GM19025 (cell line): ENCODE results near the gene NDC1.
"Not testable (repeated sequence)": the region's sequence is repeated elsewhere in the genome, so short reads cannot be mapped to it uniquely, and the experiment has no call there.

ENCODE experiments used
- ATAC-seq: cut with Tn5 transposase; IDR thresholded peaks from one replicate; pipeline ENCODE4 v1.9.1; 2021; ENCODE audit warnings: mild to moderate bottlenecking, low read depth, moderate library complexity; ENCODE audit not compliant: unreplicated experiment

The NDC1 gene

DNA sequence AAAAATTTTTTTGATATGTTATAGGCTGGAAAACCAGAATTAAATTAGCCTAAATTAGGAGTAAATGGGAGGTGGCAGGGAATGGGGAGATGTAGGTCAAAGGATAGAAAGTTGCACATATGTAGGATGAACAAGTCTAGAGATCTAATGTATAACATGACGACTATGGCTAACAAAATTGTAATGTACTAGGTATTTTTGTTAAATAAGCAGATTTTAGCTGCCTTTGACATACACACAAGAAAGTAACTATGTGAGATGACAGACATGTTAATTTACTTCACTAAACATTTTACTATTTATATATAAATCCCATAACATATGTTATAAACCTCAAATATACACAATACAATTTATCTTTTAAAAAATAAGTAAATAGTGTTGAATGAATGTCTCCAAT, 68.9 kb downstream of the NDC1 start:
- no peak for ATAC-seq

DNA sequence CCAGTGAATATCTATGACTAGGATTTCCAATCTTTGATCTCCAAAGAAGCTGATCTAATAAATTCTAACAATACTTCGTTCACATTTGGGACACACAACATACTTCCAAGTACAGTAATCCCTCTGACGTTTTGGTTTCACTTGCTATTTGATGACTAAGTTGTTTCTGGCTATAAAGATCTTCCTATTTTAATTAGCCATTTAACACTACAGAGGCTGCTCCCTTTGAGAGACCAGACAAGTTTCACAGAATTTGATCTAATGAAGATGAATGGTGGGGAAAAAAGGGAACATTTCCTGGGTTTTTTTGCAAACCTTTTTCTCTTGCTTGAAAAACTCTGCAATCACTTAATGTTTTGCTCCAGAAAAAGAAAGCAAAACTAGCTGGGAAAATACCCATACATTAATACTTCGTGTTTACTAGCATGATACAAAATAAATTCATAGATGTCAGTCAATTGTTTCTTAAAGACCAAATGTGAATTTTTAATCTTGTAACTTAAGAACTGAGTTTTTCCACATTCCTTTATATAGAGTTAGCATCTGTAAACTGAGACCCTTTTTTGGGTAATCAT, 71.2 kb downstream of the NDC1 start:
- ATAC-seq: no peak

DNA sequence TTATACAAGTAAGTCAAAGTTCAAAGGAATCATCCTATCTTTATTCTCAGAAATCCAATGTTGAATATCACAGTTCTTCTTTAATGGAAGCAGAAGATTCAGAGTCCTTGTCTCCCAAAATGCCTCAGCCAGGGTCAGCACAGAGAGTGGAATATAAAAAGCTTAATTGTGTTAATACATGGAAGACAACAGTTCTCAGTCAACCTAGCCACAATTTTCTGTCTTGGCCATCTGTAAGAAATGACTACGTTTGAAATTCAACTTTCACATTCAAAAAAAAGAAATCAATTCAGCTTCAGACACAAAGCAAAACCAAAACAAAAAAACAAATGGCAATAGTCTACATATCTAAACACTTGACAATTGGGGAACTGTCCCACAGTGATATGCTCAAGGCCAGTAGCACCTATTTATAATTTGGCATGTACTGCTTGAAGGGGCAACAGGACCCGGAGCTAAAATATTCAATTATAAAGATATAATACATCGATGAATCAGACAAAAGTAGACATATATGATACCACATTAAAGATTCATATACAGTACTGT, 71.8 kb downstream of the NDC1 start:
- no peak for ATAC-seq

DNA sequence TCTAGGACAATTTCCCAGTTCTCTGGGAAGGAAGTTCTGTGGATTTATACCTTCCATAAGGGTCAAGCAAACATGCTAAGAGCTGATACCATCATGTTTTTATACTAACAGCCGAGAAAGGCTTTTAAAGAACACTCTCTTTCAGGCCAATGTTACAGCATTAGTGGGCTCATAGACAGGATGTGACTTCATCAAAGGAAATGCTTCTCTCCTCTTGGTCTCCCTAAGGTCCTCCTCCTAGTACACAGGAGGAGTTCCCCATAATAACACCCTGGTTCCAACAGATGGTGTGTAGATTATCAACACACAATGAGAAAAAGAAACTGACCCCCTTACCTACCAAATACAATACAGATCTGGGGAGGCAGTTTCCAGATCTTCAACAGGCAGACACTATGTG, 72.4 kb downstream of the NDC1 start:
- ATAC-seq: no peak

DNA sequence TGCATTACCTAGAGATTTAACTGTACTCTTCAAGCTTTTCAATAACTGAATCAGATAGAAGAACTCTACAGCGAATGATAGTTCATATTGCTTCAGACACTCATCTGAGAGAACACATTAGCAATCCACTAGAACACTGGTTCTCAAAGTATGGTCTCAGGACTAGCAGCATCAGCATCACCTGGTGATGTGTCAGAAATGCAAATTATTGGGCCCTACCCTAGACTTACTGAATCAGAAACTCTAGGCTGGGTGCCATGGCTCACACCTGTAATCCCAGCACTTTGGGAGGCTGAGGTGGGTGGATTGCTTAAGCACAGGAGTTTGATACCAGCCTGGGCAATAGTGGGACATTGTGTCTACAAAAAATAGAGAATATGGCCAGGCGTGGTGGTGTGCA, 74.2 kb downstream of the NDC1 start:
- ATAC-seq: no peak

DNA sequence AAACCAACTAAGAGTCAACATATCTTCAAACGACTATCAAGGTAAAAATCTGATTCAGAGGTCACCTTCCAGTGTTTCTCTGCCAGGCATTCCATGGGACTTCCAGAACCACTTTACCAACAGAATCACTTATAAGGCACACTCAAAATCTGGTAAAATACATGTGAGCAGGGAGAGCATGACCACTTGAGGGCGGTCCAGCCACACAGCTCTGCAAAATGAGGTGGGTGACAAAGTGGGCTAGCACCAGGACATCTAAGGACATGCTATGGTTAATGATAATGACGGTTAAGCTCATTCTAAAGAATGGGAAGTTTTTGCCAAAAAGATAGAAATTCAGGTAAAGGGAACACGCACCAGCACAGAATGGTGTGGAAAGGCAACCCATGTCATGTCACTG, 74.6 kb downstream of the NDC1 start:
- no peak for ATAC-seq

DNA sequence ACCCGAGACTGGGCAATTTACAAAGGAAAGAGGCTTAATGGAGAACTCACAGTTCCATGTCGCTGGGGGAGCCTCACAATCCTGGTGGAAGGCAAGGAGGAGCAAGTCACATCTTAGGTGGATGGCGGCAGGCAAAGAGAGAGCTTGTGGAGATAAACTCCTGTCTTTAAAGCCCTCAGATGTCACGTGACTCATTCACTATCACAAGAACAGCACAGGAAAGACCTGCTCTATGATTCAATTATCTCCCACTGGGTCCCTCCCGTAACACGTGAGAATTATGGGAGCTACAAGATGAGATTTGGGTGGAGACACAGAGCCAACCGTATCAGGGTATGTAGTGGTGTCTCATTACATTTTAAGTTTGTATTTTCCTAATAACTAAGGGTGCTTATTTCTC, 77.6 kb downstream of the NDC1 start:
- ATAC-seq: not testable (repeated sequence)

DNA sequence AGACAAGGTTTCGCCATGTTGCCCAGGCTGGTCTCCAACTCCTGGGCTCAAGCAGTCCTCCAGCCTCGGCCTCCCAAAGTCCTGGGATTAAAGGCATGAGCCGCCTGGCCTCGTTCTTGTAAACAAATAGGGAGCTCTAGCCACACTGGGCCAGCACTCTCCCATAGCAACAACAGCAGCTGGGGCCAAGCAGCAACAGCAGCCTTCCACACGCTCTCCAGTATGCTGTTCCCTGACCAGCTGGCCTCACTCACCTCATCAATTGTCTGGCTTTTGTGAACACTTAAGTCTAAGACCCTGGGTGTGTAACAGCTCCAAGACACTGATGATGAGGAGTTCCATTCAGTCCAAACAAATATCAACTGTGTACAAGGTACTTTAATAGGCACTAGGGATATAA, 82.2 kb downstream of the NDC1 start:
- ATAC-seq: no peak

DNA sequence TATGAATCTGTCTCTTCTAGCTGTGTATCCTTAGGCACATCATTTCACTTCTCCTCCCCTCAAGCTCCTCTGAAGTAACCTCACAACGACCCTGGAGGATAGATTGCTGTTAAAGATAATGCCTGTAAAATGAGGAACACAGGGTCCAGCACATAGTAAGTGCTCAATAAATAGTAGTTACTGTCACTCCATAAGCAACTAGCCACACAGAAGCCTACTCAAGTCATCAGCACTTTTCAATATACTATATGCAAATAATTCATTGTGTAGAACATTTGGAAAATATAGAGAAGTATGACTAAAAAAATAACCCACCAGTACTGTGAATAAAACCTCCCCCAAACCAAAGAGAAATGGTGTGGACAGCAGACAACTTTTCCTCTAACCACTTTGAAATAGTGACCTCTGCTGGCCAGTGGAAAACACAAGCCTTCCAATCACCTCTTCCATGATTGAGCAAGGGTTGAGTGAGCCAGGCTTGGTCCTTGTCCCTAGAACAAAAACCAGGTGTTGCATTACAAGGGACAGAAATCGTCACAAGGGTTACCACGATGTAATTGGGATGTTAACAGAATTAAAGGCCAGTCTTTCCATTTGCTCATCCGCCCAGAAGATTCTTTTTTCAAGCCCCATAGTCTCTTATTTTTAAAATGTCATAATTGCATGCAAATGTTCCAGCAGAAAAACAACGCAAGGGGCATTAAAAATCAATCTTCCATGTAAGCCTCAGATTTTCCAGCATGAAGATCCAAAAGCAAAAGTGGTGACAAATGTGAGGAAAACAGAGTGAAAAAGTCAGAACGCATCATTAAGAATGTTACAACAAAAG, 83.4 kb downstream of the NDC1 start:
- ATAC-seq: no peak

DNA sequence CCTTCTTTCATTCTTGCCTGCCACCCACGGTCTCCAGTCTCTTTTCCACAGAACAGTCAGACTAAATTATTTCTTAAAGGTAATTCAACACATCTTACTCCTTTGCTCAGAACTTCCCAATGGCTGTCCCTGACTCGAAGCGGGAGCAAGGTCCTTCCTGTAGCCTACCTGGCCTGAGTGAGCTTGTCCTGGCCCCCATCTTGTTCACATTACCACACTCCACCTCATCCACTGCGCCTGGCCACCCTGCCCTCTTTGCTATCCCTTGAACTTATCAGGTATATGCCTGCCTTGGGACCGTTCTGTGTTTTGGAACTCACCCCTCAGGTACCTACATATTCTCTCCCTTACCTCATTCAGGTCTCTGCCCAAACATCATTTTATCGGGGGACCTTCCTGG, 85.8 kb downstream of the NDC1 start:
- no peak for ATAC-seq

DNA sequence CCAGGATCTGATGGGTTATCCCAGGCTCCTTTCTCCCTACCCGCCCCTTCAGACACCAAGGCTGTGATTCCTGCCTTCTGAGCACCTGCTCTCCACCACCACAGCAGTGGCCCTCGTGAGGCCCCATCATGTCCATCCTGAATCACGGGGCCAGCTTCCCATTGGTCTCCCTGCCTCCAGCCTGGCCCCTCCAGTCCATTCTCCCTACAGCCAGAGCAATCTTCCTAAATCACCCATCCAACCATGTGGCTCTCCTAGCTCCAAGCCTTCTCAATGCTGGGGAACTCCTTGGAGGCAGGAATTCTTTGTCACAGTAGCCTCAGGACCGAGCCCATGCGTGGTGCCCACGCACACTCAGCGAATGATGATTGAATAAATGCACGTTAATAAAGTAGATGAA, 90.3 kb downstream of the NDC1 start:
- ATAC-seq: no peak

DNA sequence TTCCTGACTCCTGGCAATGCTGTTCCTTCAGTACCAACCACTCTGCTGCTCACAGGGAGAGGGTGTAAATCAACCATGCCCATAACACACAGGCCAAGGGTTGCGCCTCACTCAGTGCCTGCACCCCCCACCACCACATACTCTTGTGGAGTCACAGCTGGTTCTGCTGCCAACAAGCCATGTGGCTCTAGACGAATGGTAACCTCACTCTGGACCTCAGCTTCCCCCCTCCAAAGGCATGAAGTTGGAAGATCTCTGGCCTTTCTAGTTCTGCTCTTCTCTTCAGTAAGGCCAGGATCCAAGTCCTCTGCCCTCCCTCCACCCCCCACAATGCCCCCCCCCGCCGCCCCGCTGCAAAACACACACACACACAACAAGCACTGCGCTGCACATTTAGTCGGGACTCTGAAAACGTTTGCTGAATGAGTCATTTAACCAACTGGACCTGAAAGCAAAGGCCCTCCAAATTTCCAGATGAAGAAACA, 97.4 kb downstream of the NDC1 start:
- ATAC-seq: no peak

DNA sequence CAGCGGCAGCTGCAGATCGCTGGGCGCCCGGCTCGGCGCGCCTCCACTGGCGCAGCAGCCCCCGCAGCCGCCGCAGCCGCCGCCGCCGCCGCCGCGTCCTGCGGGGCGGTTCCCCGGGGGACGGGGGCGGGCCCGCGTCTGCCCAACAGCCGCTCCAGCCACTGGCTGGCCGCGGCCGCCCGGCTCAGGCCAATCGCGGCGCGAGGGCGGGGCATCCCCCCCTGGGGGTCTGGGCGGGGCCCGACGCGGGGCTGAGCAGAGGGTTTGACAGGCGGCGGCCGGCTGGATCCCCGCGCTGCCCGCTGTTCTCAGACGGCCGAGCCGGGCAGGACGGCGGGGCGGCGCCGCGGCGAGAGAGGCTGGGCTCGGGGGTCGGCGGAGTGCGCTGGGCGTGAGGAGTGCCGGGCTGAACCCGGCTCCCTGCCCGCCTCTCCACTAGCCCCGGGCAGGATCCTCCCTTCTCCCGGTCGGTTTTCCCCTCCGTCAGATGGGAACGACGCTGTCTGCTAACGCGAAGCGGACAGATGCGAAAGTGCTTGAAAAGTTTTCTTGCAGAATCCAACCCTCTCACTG, 98.9 kb downstream of the NDC1 start, which contains the start of gene GLIS1:
Gene GLIS1, minus strand, starts transcription at position 56 of the 573 bp plus-strand sequence. CDS start 1,100 bp downstream, outside the sequence.
- ATAC-seq: peak; percentile 98

DNA sequence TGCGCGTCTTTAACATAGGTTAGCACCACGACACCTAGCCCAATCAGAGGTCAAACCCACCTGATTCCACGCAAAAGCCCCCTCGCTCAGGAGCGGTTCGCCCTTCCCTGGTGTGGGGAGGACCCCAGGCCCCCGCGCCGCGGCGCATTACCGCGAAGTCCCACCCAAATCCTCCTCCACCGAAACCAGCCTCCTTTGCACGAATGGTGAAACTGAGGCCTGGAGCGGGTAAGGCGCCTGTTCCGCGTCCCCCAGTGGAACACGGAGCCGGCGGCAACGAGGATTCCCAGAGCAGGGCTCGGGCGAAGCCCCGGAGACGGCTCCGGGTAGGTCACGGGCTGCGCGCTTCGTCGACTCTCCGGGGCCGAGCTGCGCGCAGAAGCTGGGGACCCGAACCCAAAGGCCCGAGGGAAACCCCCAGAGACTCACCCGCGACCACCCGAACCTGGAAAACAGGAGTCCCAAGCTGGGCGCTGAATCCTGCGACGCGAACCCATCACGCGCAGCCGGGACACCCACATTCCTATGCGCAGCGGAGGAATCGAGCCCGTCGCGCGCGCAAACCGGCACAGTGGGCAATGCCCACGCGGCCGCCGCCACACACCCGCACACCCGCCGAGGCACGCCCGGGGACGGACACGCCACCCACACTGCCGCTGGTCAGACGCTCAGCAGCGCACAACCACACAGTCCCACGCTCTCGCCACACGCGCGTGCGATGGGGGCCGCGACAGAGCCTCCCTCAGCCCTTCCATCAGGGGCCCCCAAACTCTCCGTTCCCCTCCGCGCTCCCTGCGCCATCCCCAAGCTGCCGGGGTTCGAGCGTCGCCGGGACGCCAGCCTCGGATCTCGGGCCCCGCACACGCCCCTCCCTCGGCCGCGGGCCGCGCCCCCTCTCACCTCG, 99.6 kb downstream of the NDC1 start:
- ATAC-seq: no peak

DNA sequence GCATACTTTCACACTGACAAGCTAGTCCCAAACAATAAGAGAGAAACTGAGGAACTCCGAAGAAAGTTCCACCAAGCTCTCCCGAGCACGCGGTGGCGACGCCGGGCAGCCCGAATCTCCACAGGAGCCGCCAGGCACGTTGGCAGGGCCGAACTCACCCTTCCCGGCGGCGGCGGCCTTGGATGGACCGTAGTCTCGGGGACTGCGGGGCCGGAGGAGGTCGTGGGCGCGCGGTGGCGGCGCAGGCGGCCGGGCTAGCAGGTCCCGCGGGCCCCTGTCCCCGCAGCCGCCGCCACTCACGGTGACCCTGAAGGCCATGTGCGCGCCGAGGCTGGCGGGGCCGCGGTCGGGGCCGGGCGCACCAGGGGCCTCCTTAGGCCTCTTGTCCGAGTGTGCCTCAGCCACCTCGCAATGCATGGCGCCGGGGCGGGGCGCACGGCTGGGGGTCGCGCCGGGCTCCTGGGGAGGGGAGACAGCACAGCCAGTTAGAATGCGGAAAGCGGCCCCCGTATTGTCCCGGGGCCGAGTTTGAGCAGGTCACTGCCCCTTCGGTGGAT, 100.4 kb downstream of the NDC1 start:
- ATAC-seq: no peak

DNA sequence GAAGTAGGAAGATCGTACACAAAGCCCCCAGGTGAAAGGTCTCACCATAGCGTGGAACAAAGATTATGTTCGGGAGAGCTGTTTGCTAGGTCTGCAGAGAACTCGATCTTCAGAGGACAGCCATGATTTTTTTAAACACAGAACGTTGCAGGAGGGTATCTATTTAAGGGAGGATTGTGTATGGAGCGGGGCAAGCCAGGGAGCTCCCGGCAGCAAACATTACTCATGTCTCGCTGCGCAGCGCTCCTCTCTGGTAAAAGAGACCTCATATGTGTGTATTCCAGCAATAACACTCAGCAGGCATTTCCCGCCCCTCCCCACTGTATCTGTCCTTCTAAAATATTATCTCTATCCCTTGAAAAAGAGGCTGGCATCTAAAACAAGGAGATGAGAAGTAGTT, 101.8 kb downstream of the NDC1 start:
- no peak for ATAC-seq

DNA sequence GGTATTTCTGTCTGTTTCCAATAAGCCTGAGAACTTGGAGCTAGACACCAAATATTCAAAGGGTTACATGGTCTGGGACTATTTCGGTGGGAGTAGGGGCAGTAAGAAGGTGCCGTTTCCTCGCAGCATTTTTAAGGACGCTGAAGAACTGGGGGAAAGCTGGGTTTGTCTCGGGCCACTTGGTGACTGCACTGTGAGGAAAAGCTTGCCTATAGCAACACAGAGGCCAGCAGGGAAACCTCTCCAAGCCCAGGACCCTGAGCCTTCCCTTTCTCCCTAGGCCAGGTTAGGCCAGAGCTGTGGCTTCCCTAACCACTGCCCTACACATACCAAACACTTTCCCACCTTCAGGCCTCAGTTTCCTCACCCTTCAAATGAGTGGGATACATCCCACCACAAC, 102.4 kb downstream of the NDC1 start:
- ATAC-seq: no peak

DNA sequence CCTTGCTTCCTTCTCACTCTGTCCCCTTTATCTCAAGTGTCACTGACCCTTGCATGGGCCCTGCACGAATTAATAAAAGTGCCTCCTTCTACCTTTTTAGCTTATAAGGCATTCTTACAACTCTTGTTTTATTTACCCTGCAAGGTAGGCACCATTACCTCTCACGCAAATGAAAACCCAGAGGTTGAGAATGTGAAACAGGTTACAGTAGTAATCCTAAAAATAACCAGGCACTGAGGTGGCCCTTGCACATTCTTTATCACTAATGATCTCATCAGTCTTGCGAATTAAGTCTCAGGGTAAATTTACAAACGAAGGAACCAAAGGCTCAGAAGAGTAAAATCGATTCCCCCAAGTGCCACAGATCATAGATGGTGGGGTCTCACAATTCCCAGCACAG, 102.8 kb downstream of the NDC1 start:
- ATAC-seq: no peak

DNA sequence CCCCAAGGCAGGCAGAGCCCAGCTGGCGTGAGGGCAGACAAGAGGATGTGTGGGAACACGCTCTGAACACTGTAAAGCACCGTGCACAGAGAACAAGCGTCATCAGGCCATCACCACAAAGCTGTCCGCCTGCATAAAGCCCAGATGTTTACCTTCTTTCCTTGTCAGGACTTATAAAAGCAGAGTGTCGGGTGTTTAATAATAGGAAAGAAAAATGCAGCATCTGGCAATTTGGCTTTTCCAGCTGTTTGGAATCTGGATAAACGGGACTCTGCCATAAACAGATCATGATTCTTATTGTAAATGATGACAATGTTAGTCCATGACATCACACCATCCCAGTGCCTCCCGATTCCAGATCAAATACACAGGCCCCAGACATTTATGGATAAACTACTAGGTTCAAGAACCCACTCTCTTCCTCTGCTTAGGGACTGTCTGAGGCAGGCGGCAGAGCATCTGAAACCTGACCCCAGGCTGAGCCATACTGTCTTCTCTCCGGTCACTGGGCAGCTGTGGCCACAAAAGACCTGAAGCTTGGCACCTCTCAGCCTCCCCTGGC, 103.4 kb downstream of the NDC1 start:
- ATAC-seq: no peak
